Measurements from ENCODE around the gene FEZF1.

FEZF1 gene

GRCh38 chr7:122305475-122306319 lies 1.1 kb upstream of the FEZF1 start:
- Histone ChIP-seq H3K36me3 (no peaks in the 10 kb centered on the region), H3K27ac (no peak overlapping the region), H3K27me3 (peaks cover 4 to 100% of the 10 kb centered on the region in 2 donors), H3K4me3 (peak overlapping the region; percentile 19 to 40), H3K9me3 (no peaks in the 10 kb centered on the region), H3K4me1 (peaks cover 0 to 49% (median 42%) of the 10 kb centered on the region in 4 donors)
- no peak for TF ChIP-seq CTCF (IDR thresholded peaks at IDR 0.05)
- peak in 1 of 2 donors; percentile 59 for DNase-seq
- intact Hi-C loops (cut with DNase I; ENCODE audit: low total_unique reads) = no loop called here

- TF ChIP-seq CTCF (IDR thresholded peaks at IDR 0.05) = no peak
- intact Hi-C loops (cut with DNase I; ENCODE audit: low total_unique reads) = no loop called here
- Histone ChIP-seq H3K9me3 (no peaks in the 10 kb centered on the region), H3K27me3 (peaks cover 6 to 100% of the 10 kb centered on the region in 2 donors), H3K4me1 (peaks cover 0 to 47% (median 41%) of the 10 kb centered on the region in 4 donors), H3K27ac (no peak overlapping the region), H3K36me3 (no peaks in the 10 kb centered on the region), H3K4me3 (peak overlapping the region; percentile 19 to 40)
- DNase-seq = no peak
Measured at GRCh38 chr7:122304996-122305421, 459 bp upstream of the FEZF1 start.

- no peak overlapping the region for H3K4me3 ChIP-seq
- peaks cover 0 to 50% (median 43%) of the 10 kb centered on the region in 4 donors for H3K4me1 ChIP-seq
Measured at GRCh38 chr7:122303531-122304318, 825 bp downstream of the FEZF1 start.

GRCh38 chr7:122302761-122303530 lies 1.6 kb downstream of the FEZF1 start:
- TF ChIP-seq CTCF (IDR thresholded peaks at IDR 0.05) = no peak
- Histone ChIP-seq H3K36me3 (no peaks in the 10 kb centered on the region), H3K27me3 (peaks cover 7 to 99% of the 10 kb centered on the region in 2 donors), H3K9me3 (no peaks in the 10 kb centered on the region), H3K27ac (no peak overlapping the region), H3K4me1 (peaks cover 0 to 50% (median 43%) of the 10 kb centered on the region in 4 donors), H3K4me3 (no peak overlapping the region)
- DNase-seq = no peak
- intact Hi-C loops (cut with DNase I; ENCODE audit: low total_unique reads) = no loop called here

More at GRCh38 chr7:122303531-122304318, 825 bp downstream of the FEZF1 start:
- intact Hi-C loops (cut with DNase I; ENCODE audit: low total_unique reads) = no loop called here
- Histone ChIP-seq H3K27me3 (peaks cover 7 to 100% of the 10 kb centered on the region in 2 donors), H3K36me3 (no peaks in the 10 kb centered on the region), H3K27ac (no peak overlapping the region), H3K9me3 (no peaks in the 10 kb centered on the region)
- peak in 1 of 2 donors; percentile 59 for DNase-seq
- no peak for TF ChIP-seq CTCF (IDR thresholded peaks at IDR 0.05)

All from tibial artery (tissue), 4 donors.